Spleen (tissue), 11 donors: ENCODE measurements around the gene SLC37A3. TPM values are rescaled to one million over a fixed set of nuclear protein-coding genes. Genes with fewer than 3 reads are reported as not detected.
A peak's percentile ranks its signal among the peaks of the same experiment; 100 is the strongest.

Experiments
- DNase-seq: peaks from one replicate; pipeline ENCODE4 v3.0.0-alpha.2; 2020
- H3K27ac ChIP-seq, 8 donors: fragments of 200-600 bp; sonication (generic) in 7 of 8; 1 replicate in 4 of 8; 2 replicates in 4 of 8; pipeline versions ENCODE4 v1.5.0 to v1.8.0; 2016 to 2021; ENCODE audit warnings: inconsistent platforms in 4 of 8, mild to moderate bottlenecking in 4 of 8, moderate library complexity in 1 of 8
- H3K27me3 ChIP-seq, 7 donors: fragments of 200-600 bp; sonication (generic) in 6 of 7; replicated peaks in 1 of 7; 1 replicate in 4 of 7; 2 replicates in 3 of 7; pipeline versions ENCODE4 v1.5.0 to v1.8.0; 2016 to 2021; ENCODE audit warnings: inconsistent platforms in 3 of 7, mild to moderate bottlenecking in 1 of 7
- H3K36me3 ChIP-seq, 6 donors: fragments of 200-600 bp; sonication (generic) in 5 of 6; 1 replicate in 4 of 6; 2 replicates in 2 of 6; pipeline versions ENCODE4 v1.5.0 to v1.8.0; 2016 to 2021; ENCODE audit warnings: inconsistent platforms in 2 of 6
- H3K4me1 ChIP-seq, 6 donors: fragments of 200-600 bp; sonication (generic) in 5 of 6; 1 replicate in 3 of 6; 2 replicates in 3 of 6; pipeline versions ENCODE4 v1.5.0 to v1.8.0; 2016 to 2021; ENCODE audit warnings: inconsistent platforms in 3 of 6
- H3K4me3 ChIP-seq, 8 donors: fragments of 200-600 bp; sonication (generic) in 7 of 8; 1 replicate in 4 of 8; 2 replicates in 4 of 8; pipeline versions ENCODE4 v1.5.0 to v1.8.0; 2016 to 2021; ENCODE audit warnings: inconsistent platforms in 4 of 8, mild to moderate bottlenecking in 4 of 8, moderate library complexity in 2 of 8
- H3K9me3 ChIP-seq, 8 donors: fragments of 200-600 bp; sonication (generic) in 7 of 8; 1 replicate in 4 of 8; 2 replicates in 4 of 8; pipeline versions ENCODE4 v1.5.0 to v1.8.0; 2016 to 2021; ENCODE audit warnings: inconsistent platforms in 4 of 8
- CTCF ChIP-seq, 11 experiments: fragments of 200-600 bp in 7 of 11; fragments of 450-650 bp in 4 of 11; sonication (generic) in 4 of 11; IDR thresholded peaks in 8 of 11; conservative IDR thresholded peaks in 3 of 11; 1 replicate in 7 of 11; 2 replicates in 4 of 11; pipeline versions ENCODE4 v1.4.0 to v1.8.0; 2016 to 2021; ENCODE audit warnings: antibody characterized with exemption in 11 of 11, inconsistent platforms in 4 of 11, mild to moderate bottlenecking in 1 of 11
- POLR2A ChIP-seq, 3 donors: fragments of 450-650 bp; IDR thresholded peaks; one replicate each; pipeline ENCODE4 v1.5.1; 2017; ENCODE audit warnings: antibody characterized with exemption in 3 of 3, mild to moderate bottlenecking in 1 of 3
- POLR2AphosphoS5 ChIP-seq, 3 donors: sonication (generic); formaldehyde crosslinking; IDR thresholded peaks; one replicate each; pipeline ENCODE4 v1.5.1; 2017; ENCODE audit warnings: antibody characterized with exemption in 3 of 3
- WGBS, 5 donors: extraction: QIAGEN DNeasy Blood & Tissue Kit in 3 of 5; methylation state at CpG; one replicate each; pipeline versions ENCODE4 v1.1.5 to v1.1.7; 2013 to 2018; 5-methylcytosine and 5-hydroxymethylcytosine counted together
- intact Hi-C: fragments of 100-400 bp; cut with DNase I; formaldehyde crosslinking; loops from one replicate; pipeline ENCODE4 v1.15.0; 2023; ENCODE audit warnings: low total_unique reads
- polyA plus RNA-seq, 3 donors: library from polyadenylated mRNA; stranded (reverse); fragments of 200-250 nt; gene quantifications; one replicate each; pipeline ENCODE4 v1.2.1, GENCODE V29; 2013
- total RNA-seq, 7 donors: library from RNA; depleted of rRNA in 3 of 7; stranded (reverse); fragments of >200 nt in 3 of 7; fragmentation: NEBNext Ultra II Directional in 4 of 7; extraction: Animal tissue kit (Norgen Biotek cat#: 25700) in 4 of 7; gene quantifications; one replicate each; pipeline versions ENCODE4 v1.1.0 to v1.2.1, GENCODE V29; 2016 to 2021
- donor health status: healthy with polysubstance abuse.
- donor health status: DM: no; HTN: no; CAD: no; lungs with moderate emphysema.
- donor health status: DM: no; HTN: no; CAD: no.
- donor health status: Bipolar disorder and iron deficiency.
- donor health status: healthy.
- donor health status: DM: no; HTN: no; CAD: no.
- donor health status: DM: yes; HTN: yes; CAD: no.

Gene SLC37A3
- total and polyA plus RNA-seq, 10 donors, result 8.0 to 71.9 (median 37.8) TPM

GRCh38 chr7:140375323-140375722, 23.0 kb downstream of the SLC37A3 start:
- no peak for DNase-seq
- intact Hi-C loops, result no loop called here
- Histone ChIP-seq H3K36me3 (peaks cover 0 to 92% (median 27%) of the 10 kb centered on the region in 6 donors), H3K4me1 (peaks cover 0 to 15% (median 4%) of the 10 kb centered on the region in 6 donors), H3K27me3 (no peaks in the 10 kb centered on the region), H3K4me3 (no peak overlapping the region), H3K9me3 (no peaks in the 10 kb centered on the region), H3K27ac (peak overlapping the region in 4 of 8 donors; percentile 44 to 59 (median 54))
- 90 to 98% (median 97%) methylated on average over 9 of the region's 9 CpGs for WGBS, 5 donors
- TF ChIP-seq POLR2AphosphoS5 (IDR thresholded peaks at IDR 0.05), result no peak
- TF ChIP-seq POLR2A (IDR thresholded peaks at IDR 0.05), result no peak
- no peak for TF ChIP-seq CTCF (IDR thresholded peaks at IDR 0.05 in 8 of 11, conservative IDR thresholded peaks at IDR 0.05 in 3 of 11)

- DNase-seq, result no peak
- H3K27ac ChIP-seq, result no peak overlapping the region
- H3K4me3 ChIP-seq, result no peak overlapping the region
- peaks cover 0 to 79% (median 17%) of the 10 kb centered on the region in 6 donors for H3K36me3 ChIP-seq
- H3K4me1 ChIP-seq, result no peaks in the 10 kb centered on the region
- WGBS, 5 donors, result 95 to 97% (median 97%) methylated on average over 4 of the region's 4 CpGs
- intact Hi-C loops, result no loop called here
- no peaks in the 10 kb centered on the region for H3K9me3 ChIP-seq
- TF ChIP-seq POLR2AphosphoS5 (IDR thresholded peaks at IDR 0.05) (no peak), CTCF (IDR thresholded peaks at IDR 0.05 in 8 of 11, conservative IDR thresholded peaks at IDR 0.05 in 3 of 11) (no peak), POLR2A (IDR thresholded peaks at IDR 0.05) (no peak)
- H3K27me3 ChIP-seq, result no peaks in the 10 kb centered on the region
Observed at GRCh38 chr7:140369294-140369693, 29.0 kb downstream of the SLC37A3 start.

GRCh38 chr7:140367528-140367927, 30.8 kb downstream of the SLC37A3 start:
- intact Hi-C loops, result no loop called here
- 85 to 93% (median 90%) methylated on average over 9 of the region's 9 CpGs for WGBS, 5 donors
- no peaks in the 10 kb centered on the region for H3K9me3 ChIP-seq
- H3K4me3 ChIP-seq, result no peak overlapping the region
- TF ChIP-seq POLR2AphosphoS5 (IDR thresholded peaks at IDR 0.05), result no peak
- TF ChIP-seq CTCF (IDR thresholded peaks at IDR 0.05 in 8 of 11, conservative IDR thresholded peaks at IDR 0.05 in 3 of 11), result no peak
- TF ChIP-seq POLR2A (IDR thresholded peaks at IDR 0.05), result no peak
- no peak overlapping the region for H3K27ac ChIP-seq
- no peaks in the 10 kb centered on the region for H3K4me1 ChIP-seq
- no peaks in the 10 kb centered on the region for H3K27me3 ChIP-seq
- peaks cover 0 to 72% (median 20%) of the 10 kb centered on the region in 6 donors for H3K36me3 ChIP-seq
- no peak for DNase-seq

GRCh38 chr7:140364819-140365218, 33.5 kb downstream of the SLC37A3 start:
- Histone ChIP-seq H3K27me3 (no peaks in the 10 kb centered on the region), H3K4me1 (peaks cover 0 to 3% (median under 1%) of the 10 kb centered on the region in 6 donors), H3K27ac (no peak overlapping the region), H3K9me3 (no peaks in the 10 kb centered on the region), H3K4me3 (no peak overlapping the region), H3K36me3 (peaks cover 0 to 69% (median 20%) of the 10 kb centered on the region in 6 donors)
- WGBS, 5 donors, result 64 to 75% (median 70%) methylated on average over 3 of the region's 3 CpGs
- intact Hi-C loops, result no loop called here
- DNase-seq, result no peak
- no peak for TF ChIP-seq POLR2AphosphoS5 (IDR thresholded peaks at IDR 0.05)
- TF ChIP-seq CTCF (IDR thresholded peaks at IDR 0.05 in 8 of 11, conservative IDR thresholded peaks at IDR 0.05 in 3 of 11), result no peak
- no peak for TF ChIP-seq POLR2A (IDR thresholded peaks at IDR 0.05)
